DMS53 treated with DMSO at 0.1 percent for 48 hours (cell line): ENCODE measurements around the gene VPS26A.
"Not testable (repeated sequence)": the region's sequence is repeated elsewhere in the genome, so short reads cannot be mapped to it uniquely, and the experiment has no call there.

ENCODE experiments used
- DNase-seq: peaks from one replicate; lab custom pipeline; 2025; ENCODE audit not compliant: unreplicated experiment; lab: John Stamatoyannopoulos, UW

Gene VPS26A

DNA sequence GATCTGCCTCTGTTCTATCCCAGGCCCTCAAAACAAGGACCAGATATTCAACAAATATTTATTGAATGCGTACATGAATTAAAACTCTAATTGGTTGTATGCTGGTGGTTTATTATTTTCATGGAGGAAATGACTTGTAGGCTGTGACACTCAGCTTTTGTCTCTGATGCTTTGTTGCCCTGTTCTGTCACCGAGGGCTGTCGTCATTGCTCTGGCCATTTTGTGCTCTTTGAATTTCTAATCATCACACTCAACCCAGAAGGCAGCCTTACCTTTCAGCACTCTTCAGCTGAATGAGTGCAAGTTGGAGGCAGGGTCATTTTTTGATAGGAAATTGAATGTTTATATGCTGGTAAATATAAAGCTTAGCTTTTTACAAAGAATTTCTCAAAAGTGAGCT, 21.5 kb upstream of the VPS26A start:
- no peak for DNase-seq

GRCh38 chr10:69103784-69104183, 20.2 kb upstream of the VPS26A start:
- no peak for DNase-seq

GRCh38 chr10:69104994-69105790, 18.8 kb upstream of the VPS26A start:
- no peak for DNase-seq

DNA sequence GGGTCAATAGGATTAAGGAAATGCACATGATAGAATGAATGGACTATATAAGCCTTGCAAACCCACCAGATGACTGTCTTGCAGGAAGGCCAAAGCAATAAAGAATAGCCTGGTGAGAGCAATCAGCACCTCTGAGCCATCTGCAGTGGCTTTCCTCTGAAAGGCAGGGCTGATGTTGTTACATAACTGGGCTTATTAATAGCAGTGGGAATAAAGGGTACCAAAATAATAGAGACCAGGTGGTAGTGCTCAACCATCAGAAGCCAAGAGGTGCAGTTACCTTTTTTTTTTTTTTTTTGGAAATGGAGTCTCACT, 16.8 kb upstream of the VPS26A start:
- no peak for DNase-seq

GRCh38 chr10:69107699-69108098, 16.3 kb upstream of the VPS26A start:
- DNase-seq = no peak

DNA sequence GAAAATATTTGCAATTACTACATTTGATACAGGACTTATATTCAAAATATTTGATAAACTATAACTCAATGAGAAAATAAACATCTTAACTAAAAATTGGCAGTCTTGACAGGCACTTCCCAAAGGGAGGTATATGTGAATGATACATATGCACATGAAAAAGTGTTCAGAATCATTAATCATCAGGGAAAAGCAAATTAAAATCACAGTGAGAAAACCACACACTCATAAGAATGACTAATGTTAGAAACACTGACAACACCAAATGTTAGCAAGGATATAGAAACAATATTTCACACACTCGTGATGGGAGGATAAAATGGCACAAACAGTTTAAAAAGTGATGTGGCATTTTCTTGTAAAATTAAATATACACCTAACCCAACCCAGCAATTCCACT, 4.1 kb upstream of the VPS26A start:
- DNase-seq = no peak

GRCh38 chr10:69123306-69123746, 652 bp upstream of the VPS26A start:
- peak; percentile 47 for DNase-seq

GRCh38 chr10:69124563-69125268, 738 bp downstream of the VPS26A start:
- peak; percentile 39 for DNase-seq

DNA sequence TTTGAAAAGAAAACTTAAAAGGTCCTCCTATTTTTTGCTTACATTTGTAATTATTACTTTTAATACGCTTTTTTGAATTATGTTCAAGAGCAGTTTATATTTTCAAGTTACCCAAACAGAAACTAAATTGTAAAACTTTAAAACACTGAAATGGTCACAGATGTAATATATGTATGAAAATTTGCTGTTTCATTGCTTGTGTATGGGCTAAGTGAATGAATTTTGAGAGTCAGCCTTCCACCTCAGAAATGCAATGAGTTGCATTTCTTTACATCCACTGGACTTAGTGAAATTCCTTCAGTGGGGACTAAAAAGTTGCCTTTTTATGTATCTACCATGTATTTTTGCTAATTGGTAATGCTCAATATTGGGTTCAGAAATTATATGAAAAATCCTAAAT, 1.6 kb downstream of the VPS26A start:
- no peak for DNase-seq

DNA sequence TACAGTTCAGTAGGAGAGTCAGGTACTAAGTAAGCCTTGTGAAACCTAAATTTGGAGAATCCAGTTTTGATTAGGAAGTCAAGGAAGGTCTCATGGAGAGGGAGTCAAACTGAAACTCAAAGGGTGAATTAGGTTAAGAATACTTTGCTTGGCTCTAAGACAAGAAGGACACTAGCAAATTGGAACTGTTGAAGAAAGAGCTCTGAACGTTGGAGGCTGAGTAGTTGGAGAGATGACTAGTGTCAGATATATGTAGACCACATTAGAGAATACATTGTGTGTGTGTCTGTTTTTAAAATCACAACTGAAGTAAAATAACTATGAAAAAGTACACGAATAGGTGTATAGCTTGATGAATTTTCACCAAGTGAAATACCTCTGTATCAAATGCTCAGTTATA, 6.3 kb downstream of the VPS26A start:
- no peak for DNase-seq

GRCh38 chr10:69139961-69140360, 16.0 kb downstream of the VPS26A start:
- DNase-seq = no peak

GRCh38 chr10:69141304-69141703, 17.3 kb downstream of the VPS26A start:
- no peak for DNase-seq

DNA sequence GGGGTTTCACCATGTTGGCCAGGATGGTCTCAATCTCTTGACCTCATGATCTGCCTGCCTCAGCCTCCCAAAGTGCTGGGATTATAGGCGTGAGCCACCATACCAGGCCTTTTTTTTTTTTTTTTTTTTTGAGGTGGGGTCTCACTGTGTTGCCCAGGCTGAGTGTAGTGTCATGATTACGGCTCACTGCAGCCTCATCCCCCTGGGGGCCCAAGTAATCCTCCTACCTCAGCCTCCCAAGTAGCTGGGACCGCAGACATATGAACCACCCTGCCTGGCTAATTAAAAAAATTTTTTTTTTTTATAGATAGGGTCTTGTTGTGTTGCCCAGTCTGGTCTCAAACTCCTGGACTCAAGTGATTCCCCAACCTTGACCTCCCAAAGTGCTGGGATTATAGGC, 18.1 kb downstream of the VPS26A start:
- not testable (repeated sequence) for DNase-seq

DNA sequence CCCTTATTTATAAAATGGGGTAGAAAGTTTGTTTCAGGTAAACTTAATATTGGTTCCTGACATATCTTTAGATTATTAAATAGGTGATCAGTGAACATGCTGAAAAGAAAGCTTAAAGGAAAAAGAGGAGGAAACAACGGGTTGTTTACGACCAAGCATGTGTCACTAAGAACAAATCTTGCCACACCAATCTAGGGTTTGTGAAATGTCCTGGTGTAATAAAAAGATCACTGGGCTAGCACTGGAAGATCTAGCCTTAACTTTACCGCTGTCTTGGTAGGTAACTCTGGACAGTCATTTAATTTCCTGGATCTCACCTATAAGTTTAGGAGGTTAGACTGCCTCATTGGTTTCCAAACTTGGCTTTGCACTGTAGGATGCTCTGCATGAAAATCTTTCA, 19.0 kb downstream of the VPS26A start:
- DNase-seq = no peak

DNA sequence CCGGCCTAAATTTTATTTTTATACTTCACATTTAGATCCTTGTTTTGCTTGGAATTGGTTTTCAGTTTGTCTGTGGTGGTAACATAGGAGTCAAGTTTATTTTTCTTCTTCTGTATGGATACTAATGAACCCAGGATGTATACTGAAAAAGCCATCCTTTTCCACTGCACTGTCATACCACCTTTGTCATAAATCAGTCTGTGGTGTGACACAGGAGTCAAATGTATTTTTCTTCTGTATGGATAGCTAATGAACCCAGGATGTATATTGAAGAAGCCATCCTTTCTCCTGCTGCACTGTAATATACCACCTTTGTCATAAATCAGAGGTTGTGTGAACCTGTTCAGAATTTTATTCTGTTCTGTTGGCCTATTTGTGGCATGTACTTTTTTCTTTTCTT, 21.4 kb downstream of the VPS26A start:
- no peak for DNase-seq

DNA sequence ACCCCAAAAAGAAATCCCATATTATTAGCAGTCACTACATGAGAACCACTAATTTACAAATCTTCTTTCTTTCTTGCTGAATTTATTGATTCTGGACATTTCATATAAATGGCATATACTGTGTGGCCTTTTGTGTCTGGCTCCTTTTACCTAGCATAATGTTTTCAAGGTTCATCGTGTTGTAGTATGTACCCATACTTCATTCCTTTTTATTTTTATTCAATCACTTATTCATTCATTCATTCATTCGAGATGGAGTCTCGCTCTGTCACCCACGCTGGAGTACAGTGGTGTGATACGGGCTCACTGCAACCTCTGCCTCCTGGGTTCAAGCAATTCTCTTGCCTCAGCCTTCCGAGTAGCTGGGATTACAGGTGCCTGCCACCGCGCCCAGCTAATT, 21.9 kb downstream of the VPS26A start:
- DNase-seq = no peak

DNA sequence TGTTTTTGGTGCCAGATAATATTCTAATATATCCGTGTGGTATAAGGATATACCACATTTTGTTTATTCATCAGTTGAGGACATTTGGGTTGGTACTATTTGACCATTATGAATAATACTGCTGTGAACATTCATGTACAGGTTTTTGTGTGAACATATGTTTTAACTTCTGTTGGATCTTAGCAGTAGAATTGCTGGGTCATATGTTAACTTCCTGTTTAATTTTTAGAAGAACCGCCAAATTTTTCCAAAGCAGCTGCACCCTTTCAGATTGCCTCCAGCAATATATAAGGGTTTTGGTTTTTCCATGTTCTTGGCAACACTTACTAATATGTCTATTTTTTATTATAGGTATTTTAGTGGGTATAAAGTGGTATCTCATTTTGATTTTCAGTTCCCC, 22.8 kb downstream of the VPS26A start:
- no peak for DNase-seq

DNA sequence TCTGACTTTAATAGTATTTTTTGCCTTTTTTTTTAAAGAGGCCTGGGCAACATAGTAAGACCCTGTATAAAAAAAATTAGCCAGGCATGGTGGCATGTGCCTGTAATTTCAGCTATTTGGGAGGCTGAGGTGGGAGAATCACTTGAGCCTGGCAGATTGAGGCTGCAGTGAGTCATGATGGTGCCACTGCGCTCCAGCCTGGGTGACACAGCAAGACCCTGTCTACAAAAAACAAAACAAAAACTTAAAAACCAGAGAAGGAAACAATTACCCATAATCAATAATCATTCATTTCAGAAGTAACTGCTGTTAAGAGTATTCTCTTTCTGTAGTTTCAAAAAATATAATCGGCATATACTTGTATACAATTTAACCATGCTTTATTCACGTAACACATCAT, 28.0 kb downstream of the VPS26A start:
- DNase-seq = no peak

GRCh38 chr10:69153227-69153626, 29.2 kb downstream of the VPS26A start:
- no peak for DNase-seq

- DNase-seq = no peak
Measured at GRCh38 chr10:69160809-69161241, 36.8 kb downstream of the VPS26A start.

- DNase-seq = no peak
Measured at GRCh38 chr10:69168493-69168892, 44.5 kb downstream of the VPS26A start.

- DNase-seq = no peak
Measured at GRCh38 chr10:69172241-69172982, 48.4 kb downstream of the VPS26A start.
